NCI-H1048 (cell line): ENCODE results near the gene KHNYN.

Source experiments
- DNase-seq: peaks from one replicate; lab custom pipeline; 2025; lab: John Stamatoyannopoulos, UW

KHNYN gene

DNA sequence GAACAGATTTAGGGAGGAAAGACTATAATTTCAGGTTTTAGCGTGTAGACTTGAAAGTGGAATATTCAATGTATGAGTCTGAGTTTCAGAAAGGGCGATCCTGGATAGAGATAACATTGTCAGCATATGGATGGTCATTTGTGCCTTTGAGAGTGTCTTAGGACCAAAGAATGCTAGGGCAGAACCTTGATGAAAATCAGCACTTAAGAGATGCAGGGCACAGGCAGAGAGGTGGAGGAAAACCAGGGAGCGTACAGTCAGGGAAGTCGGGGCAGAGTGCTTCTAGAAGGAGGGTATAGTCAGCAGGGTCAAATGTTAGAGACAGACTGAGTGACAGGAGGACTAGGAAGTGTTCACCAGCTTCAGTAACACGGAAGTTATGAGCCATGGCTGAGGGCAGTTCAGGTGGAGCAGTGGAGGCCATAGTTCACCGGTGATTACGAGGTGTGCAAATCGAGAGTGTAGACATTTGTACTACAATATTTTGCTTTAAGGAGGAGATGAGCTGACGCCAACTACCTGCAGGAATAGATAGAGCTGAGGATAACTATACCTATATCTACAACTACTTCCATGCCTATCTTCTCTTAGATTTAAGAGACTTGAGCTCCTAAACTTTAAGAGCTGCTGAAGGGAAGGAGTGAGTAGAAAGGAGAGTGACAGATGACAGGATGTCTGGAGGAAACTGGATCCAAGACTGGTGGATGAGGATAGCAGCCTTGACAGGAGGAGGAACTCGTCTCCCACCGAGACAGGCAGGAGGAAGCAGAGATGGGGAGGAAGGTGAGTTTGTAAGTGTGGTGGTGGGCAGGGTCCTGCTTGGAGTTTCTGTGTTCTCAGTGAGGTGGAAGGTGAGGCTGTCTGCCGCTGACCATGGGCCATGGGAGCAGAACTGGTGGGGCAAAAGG, 6.8 kb upstream of the KHNYN start:
- no peak for DNase-seq

DNA sequence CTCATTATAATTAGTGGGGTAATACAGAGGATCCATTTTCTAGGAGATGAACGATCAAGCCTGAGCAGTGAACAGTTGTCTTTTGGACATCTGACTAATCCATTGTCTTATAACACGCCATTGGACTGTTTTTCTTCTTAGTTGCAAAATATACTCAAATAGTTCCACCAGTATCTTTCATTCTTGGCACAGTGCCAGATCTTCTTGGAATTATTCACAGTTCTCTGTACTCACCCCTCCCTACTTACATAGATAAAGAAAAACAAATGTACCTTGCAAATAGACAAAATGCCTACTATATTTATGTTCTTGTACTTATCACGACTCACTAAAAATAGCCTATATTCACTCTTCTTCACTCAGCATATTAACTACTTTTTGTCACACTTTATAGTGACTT, 4.0 kb upstream of the KHNYN start:
- no peak for DNase-seq

DNA sequence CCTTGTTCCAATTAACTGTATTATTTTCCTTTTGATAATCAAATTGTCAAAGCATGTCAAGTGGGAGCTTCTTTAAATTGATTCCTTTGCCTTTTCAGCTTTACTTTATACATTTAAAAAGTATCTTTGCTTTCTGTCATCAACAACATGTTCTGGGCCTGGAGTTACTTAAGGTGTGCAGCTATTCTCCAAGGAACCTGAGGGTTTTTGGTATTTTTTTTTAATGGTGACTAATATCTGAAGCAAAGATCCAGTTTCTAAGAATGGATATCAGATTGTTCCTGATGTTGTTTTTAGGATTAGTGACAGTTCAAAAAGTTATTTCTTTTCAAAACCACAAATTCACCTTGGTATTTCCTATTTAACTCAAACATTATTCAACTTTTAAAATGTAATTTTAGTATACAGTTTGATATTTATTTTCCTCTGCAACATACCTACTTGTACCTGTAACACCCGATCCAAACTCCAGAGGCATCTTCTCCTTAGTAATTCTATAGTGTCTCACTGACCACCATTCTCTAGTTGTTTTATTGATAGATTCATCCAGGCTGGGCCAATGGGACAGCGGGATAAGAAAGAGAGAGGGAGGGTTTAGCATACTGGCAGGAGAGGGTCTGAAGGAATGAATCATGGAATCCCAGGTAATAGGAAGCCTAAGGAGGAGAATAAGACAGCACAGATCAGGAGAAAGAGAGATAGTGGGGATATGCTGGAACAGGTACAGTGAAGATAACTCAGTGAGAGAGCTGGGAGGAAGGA, 3.4 kb upstream of the KHNYN start:
- no peak for DNase-seq

DNA sequence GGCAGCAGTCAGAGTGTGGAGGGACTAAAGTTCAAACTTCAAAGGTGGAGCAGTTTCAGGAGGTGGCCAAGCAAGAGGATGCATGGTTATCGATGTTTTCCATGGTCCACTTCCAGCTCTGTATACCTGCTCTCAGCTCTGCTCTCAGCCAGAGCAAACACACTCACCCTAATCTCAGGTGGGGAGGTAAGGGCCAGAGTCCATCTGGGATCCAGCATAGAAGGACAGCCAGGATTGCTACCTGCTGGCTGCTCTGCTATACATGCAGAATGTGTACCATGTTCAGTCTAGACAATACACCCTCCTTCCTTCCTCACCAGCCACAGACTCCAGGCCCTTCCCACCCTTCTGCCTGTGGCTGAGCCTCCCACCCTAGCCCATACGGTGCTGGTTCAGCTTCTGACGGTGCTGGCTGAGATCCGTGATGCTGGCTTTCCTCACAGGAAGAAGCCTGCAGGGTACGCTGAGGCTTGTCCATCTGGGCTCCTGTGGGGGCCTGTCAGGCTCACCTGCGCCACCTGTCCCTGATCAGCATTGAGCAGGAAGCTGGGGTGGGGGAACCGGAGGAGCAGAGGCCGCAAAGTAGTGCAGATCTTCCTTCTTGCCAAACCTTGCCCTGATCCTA, 2.7 kb upstream of the KHNYN start:
- DNase-seq = no peak

DNA sequence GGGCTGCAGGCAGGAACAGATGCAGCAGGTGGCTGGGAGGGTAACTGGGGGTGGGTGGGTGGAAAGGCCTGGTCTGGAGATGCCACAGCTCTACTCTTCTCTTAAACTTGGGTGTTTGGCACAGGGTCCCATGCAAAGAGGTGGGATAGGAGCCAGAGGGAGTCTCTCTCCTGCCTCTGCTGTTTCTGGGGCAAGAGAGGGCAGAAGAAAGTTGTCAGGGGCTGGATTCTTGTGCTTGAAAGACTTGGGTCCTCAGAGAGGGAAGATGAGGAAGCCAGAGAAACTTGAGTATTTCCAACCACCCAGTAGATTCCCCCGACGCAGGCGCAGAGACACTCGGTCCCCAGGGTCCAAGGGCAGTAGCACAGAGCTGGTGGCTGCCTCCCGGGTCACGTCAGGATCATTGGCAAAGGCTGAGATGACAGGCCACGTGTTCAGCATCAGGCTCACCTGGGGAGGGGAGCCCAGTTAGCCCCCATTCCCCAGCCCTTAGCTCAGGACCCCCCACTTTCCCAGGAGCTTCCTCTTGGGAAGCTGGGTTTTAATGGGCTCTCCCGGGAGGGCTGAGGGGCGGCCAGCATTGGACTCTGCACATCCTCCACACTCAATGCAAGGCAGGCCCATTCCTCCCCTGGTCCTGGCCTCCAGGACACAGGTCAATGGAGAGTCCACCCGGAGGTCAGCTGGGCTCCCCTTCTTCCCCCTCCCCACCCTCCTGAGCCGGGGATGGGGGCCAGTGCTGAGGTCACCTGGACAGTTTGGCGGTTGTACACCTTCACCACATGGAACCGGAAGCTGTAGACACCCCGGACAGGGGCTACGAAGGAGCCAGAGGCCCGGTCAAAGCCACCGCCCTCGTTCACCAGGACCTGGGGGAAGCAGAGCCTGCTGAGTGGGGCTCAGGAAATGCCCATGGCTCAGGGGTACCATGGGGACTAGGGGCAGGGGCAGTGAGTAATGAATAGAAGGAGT, 1.9 kb upstream of the KHNYN start:
- no peak for DNase-seq

DNA sequence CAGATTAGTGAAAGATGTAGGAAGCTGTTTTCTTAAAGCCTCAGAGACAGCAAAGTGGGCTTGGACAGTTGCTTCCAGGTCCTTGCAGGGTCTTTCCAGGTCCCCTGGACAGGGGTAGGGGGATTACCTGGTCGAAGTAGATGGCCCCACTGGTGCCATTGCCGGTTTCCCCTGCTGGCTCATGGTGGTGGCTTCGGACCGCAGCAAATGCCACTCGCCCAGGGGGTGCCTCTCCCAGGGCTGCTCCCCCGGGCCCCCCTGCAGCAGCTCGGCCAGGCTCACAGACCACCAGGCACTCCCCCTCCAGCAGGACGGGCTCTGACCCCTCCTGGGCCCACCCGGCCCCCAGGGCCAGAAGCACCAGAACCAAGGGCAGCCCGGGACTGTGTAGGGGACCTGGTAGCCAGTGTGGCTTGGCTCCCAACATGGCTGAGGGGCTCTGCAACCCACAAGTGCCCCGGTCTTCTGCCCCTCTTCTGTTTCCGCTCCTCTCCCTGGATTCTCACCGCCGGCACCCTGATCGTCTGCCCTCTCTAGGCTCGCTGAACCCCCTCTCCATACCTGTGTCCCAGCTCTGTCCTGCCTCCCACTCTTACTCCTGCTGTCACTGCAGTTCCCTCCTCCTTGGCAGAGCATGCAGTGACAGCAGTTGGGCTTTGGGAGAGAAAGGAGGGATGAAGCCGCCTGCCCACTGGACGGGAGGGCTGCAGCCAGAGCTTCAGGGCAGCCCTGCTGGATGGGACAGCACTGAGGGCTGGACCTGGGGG, 943 bp upstream of the KHNYN start:
- no peak for DNase-seq

DNA sequence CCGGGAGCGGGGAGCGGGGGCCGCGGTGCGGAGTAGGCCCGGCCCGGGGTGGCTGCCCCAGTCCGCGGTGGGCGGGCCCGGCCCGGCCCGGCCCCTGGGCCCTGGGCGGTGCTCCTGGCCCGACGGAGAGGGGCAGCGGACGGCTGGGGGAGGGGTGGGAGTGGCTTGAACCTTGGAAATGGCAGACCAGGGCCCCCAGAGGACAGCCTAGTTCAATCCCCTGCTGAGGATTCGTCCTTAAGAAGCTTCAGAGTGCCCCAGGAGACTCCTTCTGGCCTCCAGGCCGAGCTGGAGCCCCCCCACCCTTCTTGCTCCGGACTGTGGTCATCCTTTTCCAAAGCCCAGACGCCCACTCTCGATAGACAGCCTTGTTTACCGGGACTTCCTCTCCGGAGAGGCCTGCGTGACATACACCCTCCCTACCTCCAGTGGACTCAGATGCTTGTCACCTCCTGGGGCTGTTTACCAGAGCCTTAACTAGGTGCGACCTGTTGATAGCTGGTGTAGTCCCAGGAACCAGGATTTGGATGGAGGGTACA, 458 bp downstream of the KHNYN start:
- DNase-seq = no peak

DNA sequence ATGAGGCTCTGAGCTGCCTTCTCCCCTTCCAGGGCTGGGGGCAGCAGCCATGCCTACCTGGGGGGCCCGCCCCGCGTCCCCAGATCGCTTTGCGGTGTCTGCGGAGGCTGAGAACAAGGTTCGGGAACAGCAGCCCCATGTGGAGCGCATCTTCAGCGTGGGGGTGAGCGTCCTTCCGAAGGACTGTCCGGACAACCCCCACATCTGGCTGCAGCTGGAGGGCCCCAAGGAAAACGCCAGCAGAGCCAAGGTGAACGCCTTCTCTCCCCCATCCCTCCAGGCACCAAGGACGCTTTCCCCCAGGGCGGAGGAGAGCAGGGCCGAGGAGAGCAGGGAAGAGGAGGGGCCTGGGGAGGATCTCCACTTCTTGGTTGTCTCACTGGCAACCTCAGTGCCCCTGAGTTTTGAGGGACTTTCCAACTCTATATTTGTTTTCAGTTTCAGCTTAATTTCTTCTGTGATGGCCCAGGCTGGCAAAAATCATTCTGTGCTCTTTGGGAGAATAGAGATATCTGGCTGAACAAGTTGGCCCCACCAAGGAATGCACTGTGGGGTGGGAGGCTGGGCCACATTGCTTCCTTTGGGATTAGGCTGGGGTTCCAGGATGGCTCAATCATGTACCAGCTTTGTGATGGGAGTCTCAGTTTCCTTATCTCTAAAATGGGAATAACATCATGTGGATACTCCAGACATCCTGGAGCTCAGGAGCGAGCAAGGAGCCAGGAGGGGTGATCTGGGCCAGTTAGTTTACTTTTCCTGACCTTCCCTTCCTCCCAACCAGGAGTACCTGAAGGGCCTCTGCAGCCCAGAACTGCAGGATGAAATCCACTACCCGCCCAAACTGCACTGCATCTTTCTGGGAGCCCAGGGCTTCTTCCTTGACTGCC, 1.2 kb downstream of the KHNYN start:
- no peak for DNase-seq

DNA sequence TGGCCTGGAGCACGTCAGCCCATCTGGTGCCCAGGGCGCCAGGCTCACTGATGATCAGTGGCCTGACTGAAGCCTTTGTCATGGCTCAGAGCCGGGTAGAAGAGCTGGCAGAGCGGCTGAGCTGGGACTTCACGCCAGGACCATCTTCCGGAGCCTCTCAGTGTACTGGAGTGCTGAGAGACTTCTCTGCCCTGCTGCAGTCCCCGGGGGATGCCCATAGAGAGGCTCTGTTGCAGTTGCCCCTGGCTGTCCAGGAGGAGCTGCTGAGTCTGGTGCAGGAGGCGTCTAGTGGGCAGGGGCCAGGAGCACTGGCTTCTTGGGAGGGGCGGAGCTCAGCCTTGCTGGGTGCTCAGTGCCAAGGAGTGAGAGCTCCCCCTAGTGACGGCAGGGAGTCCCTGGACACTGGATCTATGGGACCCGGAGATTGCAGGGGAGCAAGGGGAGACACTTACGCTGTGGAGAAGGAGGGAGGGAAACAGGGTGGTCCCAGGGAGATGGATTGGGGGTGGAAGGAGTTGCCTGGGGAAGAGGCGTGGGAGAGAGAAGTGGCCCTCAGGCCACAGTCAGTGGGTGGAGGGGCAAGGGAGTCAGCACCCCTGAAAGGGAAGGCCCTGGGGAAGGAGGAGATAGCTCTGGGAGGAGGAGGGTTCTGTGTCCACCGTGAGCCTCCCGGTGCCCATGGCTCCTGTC, 2.0 kb downstream of the KHNYN start:
- peak; percentile 85 for DNase-seq

DNA sequence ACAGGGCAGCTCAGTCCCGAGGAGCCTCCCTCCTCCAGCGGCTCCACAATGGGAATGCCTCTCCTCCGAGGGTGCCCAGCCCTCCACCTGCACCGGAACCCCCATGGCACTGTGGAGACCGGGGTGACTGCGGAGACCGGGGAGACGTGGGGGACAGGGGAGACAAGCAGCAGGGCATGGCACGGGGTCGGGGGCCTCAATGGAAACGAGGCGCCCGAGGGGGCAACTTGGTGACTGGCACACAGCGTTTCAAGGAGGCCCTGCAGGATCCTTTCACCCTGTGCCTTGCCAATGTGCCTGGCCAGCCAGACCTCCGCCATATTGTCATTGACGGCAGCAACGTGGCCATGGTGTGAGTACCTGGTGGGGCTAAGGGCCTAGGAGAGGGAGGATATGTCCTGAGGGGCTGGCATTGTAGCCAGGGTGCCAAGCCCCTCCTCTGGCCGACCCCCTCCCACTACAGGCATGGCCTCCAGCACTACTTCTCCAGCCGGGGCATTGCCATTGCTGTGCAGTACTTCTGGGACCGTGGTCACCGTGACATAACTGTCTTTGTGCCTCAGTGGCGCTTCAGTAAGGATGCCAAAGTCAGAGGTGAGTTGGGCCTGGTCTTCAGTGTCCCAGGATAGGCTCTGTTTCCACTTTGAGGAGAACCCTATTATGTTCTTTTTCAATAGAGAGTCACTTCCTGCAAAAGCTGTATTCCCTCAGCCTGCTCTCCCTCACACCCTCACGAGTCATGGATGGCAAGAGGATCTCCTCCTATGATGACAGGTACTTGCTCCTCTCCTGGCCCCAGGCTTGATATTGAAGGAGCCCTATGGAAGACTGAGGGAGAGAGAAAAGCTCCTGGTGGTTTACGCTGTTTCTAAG, 2.7 kb downstream of the KHNYN start:
- DNase-seq = no peak

DNA sequence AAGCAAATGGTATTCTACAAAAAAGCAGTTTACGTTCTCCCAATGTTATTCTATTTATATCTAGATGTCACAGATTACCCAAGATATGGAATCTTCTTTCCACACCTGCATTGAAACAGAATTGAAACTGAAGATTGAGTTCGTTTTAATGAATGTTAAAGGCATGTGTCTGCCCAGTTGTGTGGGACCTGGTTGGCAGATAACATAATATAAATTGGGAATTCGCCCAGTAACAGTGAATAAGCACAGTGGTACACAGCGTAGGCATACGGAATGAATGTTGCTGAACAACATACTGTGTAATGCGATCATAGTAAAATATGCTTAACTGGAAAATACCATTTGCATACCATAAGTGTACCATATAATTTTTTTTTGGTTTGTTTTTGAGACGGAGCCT, 4.3 kb downstream of the KHNYN start:
- DNase-seq = no peak

DNA sequence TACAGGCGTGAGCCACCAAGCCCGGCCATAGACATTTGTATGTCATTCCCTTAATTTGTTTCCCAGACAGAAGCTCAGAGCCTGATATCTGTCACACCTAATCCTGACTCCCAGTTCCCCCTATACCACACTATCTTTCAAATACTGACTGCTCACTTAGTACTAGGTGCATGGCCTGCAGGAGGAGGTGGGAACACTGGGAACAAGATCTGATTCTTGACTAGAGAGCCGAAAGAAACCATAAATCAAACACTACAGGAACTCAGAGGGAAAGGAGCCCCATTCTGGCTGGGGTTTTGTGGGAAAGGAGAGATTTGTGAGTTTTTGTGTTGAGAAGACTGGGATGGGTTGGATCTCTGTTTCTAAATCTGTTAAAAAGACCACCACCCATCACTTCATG, 4.9 kb downstream of the KHNYN start:
- no peak for DNase-seq

DNA sequence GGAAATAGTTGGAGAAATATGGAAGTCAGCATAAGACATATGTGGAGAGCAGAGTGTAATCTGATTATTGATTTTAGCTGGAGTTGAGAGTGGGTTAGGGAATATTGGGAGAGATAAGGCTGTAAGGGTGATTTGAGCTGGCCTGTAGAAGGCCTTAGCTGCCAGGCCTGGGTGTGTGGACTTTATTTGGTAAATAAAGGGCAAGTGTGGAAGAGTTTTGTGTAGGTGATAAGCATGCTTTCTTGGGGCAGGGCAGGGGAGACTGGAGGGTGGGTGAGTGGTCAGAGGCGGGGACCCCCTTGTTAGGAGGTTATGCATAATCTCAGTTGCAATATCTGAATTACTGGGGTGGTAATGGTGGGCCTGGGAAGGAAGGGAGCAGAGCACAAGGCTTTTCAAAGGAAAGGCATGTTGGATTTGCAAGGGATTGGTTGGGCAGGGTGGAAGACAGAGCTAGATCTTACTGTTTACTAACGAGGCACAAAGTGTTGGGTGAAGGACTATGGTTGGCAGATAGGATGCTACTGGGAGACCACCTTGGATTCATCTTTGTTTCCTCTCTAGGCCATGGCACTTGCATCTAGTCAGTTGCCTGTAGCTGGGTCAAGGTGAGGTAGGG, 5.5 kb downstream of the KHNYN start:
- no peak for DNase-seq

DNA sequence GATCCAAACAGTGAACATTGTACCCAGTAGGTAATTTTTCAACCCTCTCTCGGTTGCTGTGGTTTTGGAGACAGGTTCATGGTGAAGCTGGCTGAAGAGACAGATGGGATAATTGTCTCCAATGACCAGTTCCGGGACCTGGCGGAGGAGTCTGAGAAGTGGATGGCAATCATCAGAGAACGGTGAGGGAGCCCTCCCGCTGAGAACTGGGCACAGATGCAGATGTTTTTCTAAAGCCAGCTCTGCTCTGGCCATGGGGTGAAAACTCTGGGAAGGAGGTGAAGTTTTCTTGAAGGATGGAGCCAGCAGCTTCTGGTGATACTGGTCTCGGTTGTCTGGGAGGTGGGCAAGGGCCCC, 6.2 kb downstream of the KHNYN start:
- DNase-seq = no peak

DNA sequence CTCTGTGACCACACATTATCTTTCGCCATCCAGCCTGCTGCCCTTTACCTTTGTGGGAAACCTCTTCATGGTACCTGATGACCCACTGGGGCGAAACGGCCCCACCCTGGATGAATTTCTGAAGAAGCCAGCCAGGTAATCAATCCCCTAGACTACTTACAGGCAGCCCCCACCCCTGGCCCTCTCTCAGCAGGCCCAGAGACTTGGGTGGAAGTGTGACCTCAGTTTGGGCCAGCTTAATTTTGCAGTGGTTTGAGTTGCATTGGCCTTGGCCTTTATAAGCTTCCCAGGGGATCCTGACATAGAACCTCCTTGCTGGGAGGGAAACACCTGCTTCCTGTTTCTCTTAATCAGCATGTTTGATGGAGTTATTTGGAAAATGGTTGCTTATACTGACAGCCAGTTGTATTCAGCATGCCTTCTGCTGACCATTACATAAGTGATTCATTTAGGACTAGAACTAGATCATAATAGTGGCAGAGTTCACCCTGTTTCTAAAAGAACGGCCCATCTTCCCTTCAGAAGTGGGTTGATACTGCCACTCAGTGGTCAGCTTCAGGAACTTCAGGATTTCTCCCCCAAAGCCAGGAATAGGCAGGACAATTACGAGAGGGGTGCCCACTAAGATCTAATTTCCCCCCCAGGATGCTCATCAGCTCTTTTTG, 6.7 kb downstream of the KHNYN start:
- no peak for DNase-seq

DNA sequence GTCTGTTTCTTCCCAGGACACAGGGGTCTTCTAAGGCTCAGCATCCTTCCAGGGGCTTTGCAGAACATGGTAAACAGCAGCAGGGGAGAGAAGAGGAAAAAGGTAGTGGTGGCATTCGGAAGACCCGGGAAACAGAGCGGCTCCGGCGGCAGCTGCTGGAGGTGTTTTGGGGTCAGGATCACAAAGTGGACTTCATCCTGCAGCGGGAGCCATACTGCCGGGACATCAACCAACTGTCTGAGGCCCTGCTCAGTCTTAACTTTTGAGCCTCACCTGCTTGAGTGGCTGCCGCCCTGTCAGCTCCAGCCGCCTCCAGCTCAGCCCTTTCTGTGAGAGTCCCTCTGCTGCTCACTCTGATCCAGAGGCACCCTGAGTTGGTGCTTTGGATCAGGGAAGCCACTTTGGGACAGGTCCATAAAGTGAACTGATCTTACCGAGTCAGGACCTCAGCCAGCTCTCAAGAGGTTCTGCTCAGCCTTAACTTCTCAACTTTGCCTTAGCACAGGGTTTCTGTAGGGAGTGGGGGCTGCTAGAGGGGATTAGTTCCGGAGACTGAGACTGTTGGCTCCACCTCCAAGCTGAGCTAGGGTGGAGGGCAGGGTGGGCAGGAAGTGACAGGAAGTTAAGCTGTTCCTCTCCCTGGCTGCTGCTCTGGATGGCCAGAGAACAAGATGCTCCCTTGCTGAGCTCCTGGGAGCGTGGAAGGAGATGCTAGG, 7.4 kb downstream of the KHNYN start:
- no peak for DNase-seq

DNA sequence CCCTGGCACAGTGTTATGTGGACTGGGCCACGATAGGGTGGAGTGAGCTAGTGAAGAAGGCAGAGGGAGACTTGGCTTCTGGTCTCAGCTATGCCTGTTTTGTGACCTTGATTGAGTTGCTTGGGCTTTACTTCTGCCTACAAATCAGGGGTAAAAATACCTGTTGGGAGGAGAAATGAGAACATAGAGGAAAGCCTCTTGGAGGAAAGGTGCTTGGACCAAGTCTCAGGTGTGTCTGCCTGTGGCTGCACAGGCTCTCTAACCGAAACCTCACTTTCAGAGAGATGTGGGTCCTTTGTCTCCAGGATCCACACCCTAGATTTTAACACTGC, 7.9 kb downstream of the KHNYN start:
- no peak for DNase-seq
